ENCODE measurements around the gene HNRNPF. TPM values are rescaled to one million over a fixed set of nuclear protein-coding genes. Genes with fewer than 3 reads are reported as not detected.

HNRNPF gene
- total RNA-seq, 1 donor from 2014 or later: 184 TPM

DNA sequence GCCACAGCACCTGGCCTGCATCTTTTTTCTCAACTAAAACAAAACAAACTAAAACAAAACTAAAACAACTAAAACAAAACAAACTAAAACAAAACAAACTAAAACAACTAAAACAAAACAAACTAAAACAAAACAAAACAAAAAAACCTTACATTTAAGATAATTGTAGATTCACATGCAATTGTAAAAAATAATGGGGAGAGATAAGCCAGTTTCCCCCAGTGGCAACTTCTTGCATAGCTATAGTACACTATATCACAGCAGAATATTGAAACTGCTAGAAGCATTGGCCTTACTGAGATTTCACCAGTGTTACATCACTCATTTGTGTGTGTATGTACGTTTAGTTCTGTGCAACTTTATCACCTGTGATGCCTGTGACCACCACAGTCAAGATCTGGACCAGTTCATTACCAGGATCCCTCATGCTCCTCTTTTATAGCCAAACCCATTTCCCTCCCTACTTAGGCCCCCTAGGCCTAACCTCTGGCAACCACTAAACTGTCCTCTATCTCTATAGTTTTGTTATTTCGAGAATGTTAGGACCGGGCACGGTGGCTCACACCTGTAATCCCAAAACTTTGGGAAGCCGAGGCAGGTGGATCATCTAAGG, 28.3 kb downstream of the HNRNPF start:
- no peak for DNase-seq (ENCODE audit: low spot score)

DNA sequence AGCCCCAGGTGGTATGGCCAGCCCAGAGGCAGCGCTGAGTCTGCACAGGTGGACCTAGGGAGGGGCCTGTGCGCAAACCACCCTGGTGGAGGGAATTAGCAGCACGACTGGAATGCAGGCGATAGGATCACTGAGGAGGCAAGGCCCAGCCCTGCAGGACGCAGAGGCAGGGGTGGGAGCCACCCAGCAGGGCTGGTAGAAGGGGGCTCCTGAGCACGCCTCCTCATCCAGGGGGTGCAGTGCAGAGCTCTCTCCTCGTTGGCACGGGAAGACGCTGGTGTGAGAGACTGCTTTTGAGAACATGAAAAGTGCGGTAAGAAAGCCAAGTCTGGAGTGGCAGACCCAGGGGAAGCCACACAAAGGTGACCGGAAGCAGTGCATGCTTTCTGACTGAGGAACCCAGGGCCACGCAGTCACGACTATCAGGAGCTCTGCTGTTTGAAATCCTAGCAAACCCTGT, 31.5 kb downstream of the HNRNPF start:
- no peak for DNase-seq (ENCODE audit: low spot score)

DNA sequence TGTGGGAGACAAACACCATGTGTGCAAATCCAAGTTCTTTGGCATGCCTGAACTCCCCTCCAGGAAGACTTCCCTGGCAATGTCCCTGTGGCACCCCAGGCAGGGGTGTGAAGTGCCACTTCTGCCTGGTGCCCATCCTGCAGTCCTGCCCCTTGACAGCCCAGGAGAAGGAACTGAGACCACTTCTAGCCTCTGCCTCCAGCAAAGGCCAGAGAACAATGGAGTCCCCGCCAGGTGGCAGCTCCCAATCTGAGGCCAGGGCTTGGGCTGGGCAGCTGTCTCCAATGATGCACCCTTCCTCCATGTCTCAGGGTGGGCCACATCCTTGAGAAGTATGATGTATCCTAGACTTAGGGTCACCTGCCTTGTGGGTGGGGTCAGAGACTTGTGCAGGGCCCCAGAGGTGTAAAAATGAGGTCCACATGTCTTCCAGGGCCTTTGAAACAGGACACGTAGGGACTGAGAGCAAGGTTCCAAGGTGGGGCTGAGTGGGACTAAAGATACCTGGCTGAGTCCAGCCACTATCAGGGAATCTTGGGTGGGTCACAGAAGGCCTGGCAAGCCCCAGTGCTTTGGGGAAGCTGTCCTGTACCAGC, 32.1 kb downstream of the HNRNPF start:
- no peak for DNase-seq (ENCODE audit: low spot score)

DNA sequence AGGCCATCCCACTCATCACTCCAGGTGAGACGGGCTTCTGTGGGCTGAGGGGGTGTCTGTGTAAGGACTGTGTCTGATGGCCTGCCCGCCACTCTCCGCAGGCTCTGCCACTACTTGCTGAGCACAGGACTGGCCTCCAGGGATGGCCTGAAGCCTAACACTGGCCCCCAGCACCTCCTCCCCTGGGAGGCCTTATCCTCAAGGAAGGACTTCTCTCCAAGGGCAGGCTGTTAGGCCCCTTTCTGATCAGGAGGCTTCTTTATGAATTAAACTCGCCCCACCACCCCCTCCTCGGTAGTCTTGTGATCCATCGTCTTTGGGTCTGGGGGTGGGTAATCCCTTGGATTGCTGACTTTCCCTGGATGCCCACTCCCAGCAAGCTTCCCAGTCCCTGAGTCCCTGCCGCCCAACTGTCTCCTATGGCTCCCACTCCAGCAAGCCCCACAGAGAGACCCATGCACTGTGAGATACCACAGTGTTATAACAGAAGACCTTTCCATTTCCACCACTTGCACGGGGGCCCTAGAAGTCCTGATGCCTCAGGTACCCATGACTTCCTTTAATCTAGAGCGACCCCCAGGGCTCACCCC, 32.8 kb downstream of the HNRNPF start:
- DNase-seq (ENCODE audit: low spot score): no peak

DNA sequence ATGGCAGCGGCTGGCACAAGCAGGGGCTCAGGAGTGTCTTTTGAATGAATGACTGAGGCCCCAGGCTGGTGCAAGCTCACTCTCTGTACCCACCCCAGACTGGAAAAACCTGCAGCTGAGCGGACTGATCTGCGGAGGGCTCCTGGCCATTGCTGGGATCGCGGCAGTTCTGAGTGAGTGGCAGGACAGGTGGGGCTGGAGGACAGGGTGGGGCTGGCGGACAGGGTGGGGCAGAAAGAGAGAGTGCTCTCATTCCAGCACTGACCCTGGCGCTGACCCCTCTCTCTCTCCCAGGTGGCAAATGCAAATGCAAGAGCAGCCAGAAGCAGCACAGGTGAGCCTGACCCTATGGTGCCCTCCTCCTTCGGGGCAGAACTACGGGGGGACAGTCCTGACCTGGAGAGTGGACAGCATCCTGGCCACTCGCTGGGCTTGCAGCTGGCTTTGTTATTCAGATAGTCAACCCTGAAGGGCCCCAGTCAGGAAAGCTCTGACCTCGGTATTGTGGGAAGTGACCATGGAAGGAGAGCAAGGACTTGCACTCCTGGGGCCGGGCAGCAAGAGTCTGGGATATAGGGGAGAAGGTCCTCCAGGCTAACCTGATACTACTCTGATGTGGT, 33.5 kb downstream of the HNRNPF start:
- DNase-seq (ENCODE audit: low spot score): no peak

DNA sequence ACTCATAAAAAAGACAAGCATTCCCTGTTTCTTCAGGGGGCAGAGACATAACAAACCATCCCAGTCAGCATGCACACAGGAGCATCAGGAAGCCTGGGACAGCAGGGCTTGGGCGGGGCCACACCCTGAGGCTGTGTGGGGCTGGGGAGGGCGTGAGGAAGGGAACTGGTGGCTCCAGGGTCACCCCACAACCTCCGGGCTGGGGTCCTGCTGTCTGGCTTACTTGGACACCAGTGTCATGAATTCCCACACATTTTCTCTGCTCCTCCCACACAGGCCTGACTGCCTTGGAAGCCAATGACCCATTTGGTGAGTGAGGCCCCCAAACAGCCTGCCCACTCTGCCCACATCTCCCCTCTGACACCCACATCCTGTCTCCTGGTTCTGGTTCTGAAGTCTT, 34.8 kb downstream of the HNRNPF start:
- no peak for DNase-seq (ENCODE audit: low spot score)

DNA sequence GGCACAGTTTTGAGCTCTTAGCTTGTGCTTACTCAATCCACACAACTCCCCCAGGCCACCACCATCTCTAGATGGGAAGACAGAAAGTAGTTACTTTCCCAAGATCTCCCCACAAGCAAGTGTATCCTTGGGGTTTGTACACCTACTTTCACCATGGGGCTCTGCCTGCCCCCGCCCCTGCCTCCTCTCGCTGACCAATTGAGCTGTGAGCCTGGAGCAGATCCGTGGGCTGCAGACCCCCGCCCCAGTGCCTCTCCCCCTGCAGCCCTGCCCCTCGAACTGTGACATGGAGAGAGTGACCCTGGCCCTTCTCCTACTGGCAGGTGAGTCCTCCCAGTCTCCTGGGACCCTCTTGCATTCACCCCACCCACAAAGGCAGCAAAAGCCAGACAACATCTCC, 35.5 kb downstream of the HNRNPF start:
- no peak for DNase-seq (ENCODE audit: low spot score)

DNA sequence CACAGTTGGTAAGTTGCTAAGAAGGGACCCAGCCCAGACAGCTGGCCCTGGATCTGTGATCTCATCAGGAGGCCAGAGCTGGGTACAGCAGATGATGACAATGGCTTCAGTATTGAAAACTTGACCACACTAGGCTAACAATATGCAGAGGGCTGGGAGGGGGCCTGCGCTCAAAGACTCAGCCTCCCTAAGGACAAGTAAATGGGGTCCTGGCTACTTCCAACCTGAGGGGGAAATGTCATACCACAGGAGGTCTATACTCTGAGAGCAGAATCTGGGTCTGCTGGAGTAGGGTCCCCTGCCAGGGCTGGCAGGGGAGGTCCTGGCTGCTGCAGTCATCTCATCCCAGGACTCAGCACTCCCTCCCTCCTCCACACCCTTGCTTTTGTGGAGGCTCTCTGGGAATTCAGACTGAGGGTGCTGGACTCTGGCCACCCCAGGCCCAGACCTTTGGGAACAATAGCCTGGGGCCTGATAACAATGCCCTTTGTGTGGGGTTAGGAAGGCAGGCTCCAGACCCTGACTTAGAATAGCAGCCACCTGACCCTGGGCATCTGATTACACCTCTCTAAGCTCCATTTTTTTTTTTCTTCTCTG, 36.1 kb downstream of the HNRNPF start:
- DNase-seq (ENCODE audit: low spot score): no peak

DNA sequence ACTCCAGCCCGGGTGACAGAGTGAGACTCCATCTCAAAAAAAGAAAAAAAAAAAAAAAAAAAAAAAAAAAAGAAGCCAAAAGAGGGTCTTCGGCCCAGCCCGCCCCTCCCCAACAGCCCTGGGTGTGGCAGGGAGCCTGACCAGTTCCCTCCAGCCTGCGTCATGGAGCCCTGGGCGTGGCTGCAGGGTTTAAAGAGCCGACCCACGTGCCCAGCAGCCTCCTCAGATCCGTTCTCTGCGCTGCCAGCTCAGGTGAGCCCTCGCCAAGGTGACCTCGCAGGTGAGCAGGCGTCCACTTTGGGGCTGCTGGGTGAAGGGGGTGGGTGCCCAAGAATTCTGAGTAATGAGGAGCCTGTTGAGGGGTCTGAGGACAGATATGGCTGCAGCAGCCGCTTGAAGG, 37.6 kb downstream of the HNRNPF start, which contains the start of gene FXYD4:
FXYD4 (plus strand) TSS at position 219 of the 400 bp plus-strand sequence. CDS start 2,111 bp downstream, outside the sequence.
- no peak for DNase-seq (ENCODE audit: low spot score)

DNA sequence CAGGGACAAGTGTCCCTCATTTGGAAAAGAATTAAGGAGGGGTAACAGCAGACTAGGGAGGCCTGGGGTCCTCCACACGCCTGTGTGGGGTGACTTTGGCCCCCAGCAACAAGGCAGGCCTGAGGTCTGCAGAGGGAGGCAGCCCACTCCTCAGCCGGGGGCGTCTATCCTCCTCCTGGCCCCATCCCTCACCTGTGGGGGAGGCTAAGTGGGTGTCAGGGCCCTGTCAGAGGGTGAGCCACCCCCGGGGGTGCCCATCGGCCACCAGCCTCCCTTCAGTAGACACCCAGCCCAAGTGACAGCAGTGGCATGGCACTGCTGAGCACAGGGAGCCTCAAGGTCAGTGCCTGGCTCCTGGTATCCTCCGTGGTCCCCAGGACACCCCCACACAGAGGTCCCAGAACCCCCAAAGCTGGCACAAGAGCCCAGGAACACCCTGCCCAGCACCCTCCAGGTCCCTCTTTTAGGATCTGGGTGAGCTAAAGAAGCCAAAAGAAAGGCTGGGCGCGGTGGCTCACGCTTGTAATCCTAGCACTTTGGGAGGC, 38.2 kb downstream of the HNRNPF start:
- DNase-seq (ENCODE audit: low spot score): no peak

DNA sequence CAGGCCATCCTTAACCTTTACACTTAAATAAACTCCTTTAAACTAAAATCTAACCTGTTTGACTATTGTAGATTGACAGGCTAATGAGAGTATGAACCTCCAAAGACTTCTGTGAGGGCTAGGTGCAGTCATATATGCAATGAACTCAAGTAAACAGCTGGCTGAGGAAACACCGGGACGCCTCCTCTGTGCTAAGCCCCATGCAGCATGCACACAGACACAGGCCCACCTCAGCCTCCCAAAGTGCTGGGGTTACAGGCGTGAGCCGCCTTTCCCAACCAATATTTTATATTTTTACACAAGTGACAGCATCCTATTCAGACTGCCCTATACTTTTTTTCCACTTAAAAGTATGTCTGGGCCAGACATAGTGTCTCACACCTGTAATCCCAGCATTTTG, 39.1 kb downstream of the HNRNPF start:
- no peak for DNase-seq (ENCODE audit: low spot score)

DNA sequence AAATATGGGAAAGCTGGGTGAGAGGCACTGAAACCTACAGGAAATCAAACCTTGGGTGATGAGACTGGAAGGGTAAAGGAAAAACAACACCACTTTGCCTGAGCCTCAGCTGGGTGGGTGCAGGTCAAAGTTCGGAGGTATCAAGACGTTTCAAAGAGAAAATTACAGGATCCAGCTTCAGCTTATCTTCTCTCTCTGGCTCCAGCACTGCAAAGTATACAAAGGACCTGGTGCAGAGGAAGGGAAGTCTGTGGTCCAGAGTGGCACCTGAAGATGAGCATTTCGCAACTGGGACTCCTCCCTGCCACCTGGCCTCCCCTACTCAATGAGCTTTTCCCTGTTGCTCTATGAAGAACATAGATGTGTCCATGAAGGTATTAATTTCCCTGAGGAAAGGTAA, 44.0 kb downstream of the HNRNPF start:
- no peak for DNase-seq (ENCODE audit: low spot score)

DNA sequence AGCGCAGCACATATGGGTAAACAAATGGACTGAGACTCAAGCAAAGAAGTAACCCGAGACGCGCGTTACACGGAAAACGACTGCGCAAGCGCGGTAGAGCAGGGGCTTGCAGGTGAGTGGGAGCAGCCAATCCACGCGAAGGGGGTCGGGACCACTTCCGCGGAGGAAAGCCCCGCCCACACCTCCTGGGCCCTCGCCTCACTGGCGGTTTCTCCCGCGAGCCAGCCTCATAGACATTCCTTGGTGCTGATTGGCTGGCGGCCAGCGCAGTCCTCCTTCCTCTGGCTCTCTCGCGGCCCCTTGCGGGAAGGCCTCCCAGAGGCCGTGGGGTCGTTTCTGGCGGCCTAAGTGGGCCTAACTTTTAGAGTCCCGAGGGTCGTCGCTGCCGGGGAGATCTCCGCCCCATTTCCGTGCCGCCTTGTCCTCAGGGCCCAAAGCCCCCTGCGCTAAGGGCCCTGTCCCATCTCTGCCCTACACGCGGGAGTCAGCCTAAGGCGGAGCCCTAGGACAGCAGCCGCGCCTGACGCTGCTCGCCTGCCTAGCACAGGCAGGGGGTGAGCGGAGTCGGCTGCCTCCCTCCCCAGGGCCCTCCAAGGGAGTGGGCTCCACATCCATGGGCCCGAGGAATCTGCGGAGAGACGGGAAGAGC, 46.7 kb downstream of the HNRNPF start:
- peak; percentile 95 for DNase-seq (ENCODE audit: low spot score)

DNA sequence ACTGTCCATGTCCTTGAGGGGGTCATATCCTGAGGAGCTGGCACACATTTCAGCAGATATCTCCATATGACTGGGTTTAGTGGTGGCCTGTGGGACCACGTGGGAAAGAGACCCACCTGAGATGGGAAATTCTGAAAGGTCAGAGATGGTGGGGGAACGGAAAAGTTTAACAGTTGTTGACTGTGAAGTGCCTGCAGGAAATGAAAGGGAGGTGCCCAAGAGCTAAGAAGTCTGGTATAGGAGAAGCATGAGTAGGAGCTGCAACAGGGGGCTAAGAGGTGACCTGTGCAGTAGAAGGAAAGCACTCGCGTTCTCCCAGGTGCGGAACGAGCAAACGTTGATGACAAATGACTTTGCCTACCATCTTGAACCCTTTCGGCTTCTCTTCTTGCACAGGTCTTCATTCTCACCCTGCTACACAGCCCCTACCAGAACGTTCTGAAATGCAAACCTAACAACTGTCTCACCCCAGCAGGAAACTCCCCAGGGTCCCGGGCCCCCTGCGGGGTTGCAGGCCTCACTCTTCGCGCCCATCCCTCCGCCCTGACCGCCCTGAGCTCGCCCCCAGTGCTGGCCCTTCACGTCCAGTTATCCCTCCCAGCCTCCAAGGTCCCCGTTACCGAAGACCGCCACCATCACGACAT, 47.3 kb downstream of the HNRNPF start:
- DNase-seq (ENCODE audit: low spot score): no peak

DNA sequence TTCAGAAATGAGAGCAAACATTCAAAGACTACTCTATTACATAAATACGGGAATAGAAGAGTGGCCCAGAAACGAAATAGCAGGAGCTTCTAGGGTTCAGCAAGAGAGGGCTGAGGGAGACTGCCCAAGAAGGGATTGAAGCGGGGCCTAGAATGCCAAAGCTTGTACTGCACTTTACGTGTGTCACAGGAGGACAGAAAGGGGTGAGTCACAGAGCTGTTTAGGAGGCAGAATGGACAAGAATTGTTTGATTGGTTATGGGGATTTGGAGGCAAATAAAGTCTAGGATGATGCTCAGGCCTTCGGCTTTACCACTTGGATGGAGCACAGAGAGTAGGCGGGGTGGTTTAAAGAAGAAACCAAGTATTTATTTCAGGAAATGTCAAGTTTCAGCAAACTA, 48.9 kb downstream of the HNRNPF start:
- DNase-seq (ENCODE audit: low spot score): no peak

DNA sequence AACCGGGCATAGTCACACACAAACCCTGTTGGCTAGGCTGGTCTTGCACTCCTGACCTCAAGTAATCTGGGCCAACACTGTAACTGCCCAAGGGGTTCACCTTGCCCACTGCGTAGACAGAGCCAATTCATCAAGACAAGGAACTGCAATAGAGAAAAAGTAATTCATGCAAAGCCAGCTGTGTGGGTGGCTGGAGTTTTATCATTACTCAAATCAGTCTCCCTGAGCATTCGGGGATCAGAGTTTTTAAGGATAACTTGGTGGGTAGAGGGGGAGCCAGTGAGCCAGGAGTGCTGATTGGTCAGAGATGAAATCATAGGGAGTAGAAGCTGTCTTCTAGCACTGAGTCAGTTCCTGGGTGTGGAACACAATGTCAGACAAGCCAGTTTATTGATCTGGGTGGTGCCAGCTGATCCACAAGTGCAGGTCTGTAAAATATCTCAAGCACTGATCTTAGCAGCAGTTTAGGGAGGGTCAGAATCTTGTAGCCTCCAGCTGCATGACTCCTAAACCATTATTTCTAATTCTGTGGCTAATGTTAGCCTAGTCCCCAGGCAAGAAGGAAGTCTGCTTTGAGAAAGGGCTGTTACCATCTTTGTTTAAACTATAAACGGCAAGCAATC, 53.1 kb downstream of the HNRNPF start:
- DNase-seq (ENCODE audit: low spot score): no peak

DNA sequence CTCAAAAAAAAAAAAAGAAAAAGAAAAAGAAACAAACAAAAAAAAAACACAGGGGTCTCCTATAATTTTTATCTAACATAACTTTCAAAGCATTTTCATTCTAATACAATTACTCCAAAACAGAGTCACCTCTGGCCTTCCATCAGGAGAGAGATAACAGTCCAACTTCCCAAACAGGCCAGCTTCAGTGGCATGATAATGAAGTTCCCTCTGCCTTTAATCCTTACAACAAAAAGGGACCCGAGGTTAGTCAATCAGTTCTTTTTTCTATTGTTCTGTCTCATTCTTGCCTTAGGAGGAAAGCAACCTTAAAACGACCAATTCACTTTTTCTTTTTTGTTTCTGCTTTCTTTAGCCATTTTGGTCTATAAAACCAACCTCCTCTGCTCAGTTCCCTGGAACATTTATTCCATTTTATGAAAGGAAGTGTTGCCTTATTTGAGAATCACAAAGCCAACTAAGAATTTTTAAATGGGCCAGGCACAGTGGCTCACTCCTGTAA, 54.1 kb downstream of the HNRNPF start:
- no peak for DNase-seq (ENCODE audit: low spot score)

DNA sequence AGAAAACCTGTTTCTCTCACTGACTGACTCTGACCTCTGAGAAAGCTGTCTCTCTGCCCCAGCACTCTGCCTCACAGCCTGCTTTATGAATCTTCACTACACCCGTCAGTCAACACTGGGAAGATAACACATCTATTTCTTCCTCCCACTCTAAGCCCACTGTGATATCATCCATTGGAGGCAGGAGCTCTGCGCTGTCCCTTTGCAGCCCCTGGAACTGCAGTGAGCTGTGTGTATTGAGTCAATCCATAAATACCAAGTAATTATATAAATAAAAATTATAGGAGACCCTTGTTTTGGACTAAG, 54.7 kb downstream of the HNRNPF start:
- no peak for DNase-seq (ENCODE audit: low spot score)

DNA sequence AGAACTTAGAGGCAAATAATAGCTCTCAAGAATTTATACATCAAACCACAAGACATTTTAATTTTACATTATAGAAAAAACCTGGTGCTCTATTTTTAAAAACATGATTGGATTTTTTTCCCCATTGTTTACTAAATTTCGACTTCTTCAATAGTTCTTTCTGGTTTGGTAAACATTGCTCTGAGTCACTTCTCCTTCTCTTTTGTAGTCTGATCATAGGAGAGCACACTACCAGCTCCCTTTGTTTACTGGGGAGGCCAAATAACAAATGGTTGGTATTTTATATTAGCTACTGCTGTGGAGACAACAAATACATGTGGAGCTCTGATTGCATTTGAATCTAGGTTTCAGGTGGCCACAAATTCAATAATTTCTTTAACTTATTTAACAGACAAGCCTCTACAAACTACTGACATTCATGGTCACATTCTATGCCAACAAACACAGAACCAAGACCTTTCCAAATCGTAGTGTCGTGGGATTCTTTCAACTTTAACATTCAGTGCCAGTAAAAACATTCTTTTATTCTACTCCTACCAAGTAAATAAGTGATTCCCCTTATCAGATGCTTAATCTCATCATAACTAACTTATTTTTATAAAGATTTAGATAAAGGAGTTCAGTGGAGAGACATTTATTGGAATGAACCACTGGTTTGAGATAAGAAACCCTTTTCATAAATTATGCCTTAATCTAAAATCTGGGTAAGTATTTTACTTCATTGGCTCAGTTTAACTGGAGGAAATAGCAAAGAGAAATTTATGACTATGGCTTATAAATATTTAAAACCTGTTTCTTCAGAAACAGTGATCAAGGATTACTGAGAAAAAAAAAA, 55.3 kb downstream of the HNRNPF start:
- DNase-seq (ENCODE audit: low spot score): no peak

All from mesenteric fat pad (tissue), 1 donor.